NCI-H510A treated with DMSO at 0.1 percent for 48 hours (cell line): ENCODE measurements around the gene TP53TG5.
"Not testable (repeated sequence)": the region's sequence is repeated elsewhere in the genome, so short reads cannot be mapped to it uniquely, and the experiment has no call there.

ENCODE experiments used
- DNase-seq: peaks from one replicate; lab custom pipeline; 2025; lab: John Stamatoyannopoulos, UW

Gene TP53TG5

GRCh38 chr20:45366192-45366591, 11.9 kb downstream of the TP53TG5 start:
- no peak for DNase-seq

DNA sequence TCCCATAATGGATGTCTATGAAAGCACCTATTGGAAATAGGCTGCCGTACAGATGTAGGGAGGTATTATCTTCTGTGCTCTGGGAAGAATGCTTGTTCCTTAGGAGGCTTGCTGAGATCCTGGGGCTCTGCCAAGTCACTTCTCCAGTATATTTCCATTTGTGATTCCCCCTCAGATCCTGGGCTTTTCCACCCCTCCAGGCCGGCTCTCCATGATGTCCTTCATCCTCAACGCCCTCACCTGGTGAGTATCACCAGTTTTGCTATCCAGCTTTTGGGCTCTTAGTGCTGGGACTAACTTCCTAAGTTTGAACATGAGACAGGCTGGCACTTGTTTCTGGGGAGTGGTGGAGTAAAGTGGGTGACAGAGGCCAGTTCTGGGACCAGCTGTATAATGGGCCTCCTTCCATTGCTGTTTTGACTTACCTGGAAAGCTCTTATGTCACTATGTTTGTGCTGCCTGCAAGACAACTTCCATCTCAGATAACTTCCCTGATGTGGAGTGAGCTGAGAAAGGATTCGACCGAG, 12.6 kb downstream of the TP53TG5 start:
- DNase-seq: no peak

GRCh38 chr20:45363611-45364492, 14.3 kb downstream of the TP53TG5 start:
- no peak for DNase-seq

- DNase-seq: peak; percentile 99
Observed at GRCh38 chr20:45362804-45363610, 15.1 kb downstream of the TP53TG5 start, which contains the start of gene SYS1. Gene SYS1, plus strand, starts transcription at chr20:45363156. Its CDS starts 376 bp downstream, at chr20:45363532.

- DNase-seq: no peak
Observed at GRCh38 chr20:45361793-45362192, 16.3 kb downstream of the TP53TG5 start.

DNA sequence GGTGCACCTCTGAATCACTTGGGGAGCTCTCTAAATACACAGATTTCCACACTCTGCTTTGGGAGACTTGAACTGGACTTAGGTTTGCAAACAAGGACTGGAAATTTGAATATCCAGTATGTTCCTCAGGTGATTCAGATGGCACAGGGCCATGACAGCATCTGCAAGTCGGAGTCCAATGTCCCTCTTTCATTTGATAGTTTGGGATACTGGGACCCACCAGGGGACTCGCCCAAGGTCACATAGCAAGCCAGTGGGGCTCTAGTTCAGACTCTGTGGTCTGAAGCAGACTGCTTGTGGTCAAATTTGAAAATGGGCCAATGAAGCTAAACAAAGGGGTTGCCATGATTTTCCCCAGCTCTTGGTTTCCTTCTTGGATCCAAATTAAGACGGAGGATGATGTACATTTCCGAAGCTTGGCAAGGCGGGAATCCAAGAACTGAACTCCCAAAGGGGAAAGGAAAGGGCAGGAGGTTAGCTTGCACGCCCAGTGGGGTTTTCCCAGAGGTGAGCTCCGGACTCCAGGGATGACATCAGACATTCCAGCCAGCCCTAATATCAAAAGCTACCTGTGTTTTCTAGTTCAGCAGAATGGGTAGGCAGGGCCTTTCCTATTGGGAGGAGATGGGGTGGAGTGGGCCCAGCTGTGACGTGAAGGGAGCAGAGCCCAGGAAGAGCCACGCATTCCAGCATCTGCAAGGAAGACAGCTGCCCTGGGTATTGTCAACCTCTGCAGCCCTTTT, 18.5 kb downstream of the TP53TG5 start:
- DNase-seq: no peak

- DNase-seq: no peak
Observed at GRCh38 chr20:45359069-45359405, 19.1 kb downstream of the TP53TG5 start.

DNA sequence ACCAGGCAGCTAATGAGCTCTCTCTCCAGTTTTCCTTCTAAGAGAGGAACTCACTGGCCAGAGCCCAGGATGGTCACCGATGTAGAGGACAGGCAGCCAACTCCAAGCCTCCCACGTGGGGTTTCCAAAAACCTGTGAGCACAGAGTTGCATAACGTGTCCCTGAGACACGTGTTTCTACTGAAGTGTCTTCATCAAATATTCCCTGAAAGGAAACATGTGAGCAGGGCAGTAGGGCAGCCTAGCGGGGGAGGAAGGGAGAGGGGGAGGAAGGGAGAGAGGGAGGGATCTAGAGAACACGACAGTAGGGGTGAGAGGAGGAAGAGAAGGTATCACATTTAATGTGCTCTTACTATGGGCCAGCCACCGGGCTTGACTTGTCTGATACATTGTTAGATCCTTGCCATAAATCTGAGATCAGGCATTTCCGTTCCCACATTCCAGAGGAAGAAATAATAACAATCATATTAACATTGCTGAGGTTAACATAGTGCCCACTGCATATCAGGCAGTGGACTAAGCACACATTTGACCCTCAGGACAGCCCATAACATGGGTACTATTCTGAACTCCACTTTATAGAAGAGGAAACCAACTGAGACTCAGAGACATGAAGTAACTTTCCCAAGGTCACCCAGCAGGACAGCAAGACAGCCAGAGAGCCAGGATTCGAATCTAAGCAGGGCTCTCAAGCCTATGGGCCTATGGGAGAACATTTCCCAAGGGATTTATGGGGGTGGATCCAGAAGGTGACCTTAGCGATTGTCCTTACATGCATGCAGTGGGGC, 19.6 kb downstream of the TP53TG5 start:
- peak; percentile 14 for DNase-seq

- DNase-seq: no peak
Observed at GRCh38 chr20:45355209-45356084, 22.7 kb downstream of the TP53TG5 start.

DNA sequence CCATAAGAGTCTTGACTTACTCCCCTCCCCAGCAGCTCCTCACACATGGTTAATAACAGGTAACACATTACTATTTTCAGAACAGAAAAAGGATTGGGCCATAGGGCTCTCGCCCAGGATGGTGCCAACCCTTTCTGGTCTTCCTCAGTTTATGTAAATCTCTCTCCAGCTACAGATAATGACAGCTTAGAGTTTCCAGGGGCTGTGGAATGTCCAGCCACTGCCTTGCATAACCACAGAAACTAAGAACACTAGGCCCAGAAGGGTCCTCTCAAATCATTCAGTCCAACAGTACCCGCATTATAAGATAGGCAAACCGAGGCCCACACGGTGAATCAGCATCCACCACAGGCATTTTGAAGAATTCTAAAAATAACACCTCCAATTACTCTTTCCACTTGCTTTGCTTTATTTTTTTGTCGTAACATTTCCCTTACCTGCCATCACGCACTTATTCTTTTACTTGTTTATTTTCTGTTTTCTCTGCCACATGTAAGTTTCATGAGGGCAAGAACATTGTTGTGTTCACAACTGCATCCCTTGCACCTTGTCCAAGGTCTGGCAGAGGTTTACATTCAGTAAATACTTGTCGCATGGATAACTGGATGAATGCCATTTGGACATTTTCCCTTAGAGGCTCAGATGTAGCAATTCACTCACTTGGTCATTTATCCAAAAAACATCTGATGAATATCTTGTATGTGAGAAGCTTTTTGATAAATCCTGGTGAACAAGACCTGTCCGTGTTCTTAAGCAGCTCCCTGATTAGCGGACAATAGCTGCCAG, 23.5 kb downstream of the TP53TG5 start:
- DNase-seq: no peak

GRCh38 chr20:45353746-45354145, 24.4 kb downstream of the TP53TG5 start:
- no peak for DNase-seq

- DNase-seq: no peak
Observed at GRCh38 chr20:45352729-45353128, 25.4 kb downstream of the TP53TG5 start.

DNA sequence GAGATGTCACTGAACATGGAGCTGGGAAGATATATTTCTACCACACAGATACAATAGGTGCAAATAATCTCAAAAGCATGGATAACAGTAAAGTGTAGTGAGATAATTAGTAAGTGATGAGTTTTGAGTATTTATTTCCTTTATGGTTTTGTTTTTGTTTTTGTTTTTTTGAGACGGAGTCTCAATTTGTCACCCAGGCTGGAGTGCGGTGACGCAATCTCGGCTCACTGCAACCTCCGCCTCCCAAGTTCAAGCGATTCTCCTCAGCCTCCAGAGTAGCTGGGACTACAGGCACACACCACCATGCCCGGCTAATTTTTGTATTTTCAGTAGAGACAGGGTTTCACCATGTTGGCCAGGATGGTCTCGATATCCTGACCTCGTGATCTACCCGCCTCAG, 27.3 kb downstream of the TP53TG5 start:
- DNase-seq: not testable (repeated sequence)

DNA sequence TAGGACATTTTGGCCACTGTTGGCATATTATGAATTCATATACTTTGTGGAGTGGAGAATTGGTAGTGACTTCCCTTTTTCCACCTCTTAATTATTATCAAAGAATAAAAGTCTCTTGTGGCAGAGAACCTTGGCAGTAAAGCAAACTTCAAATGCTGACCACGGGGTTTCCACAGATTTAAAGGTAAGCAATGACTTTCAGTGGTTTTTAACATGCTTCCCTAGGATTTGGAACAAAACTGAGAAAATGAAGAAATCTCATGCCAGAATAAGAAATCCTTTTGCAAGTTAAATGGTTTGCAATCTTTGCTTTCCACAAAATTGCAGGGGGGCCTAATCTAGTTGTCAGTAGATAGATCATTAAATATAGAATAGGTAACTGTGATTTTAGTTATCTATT, 27.9 kb downstream of the TP53TG5 start:
- DNase-seq: no peak

DNA sequence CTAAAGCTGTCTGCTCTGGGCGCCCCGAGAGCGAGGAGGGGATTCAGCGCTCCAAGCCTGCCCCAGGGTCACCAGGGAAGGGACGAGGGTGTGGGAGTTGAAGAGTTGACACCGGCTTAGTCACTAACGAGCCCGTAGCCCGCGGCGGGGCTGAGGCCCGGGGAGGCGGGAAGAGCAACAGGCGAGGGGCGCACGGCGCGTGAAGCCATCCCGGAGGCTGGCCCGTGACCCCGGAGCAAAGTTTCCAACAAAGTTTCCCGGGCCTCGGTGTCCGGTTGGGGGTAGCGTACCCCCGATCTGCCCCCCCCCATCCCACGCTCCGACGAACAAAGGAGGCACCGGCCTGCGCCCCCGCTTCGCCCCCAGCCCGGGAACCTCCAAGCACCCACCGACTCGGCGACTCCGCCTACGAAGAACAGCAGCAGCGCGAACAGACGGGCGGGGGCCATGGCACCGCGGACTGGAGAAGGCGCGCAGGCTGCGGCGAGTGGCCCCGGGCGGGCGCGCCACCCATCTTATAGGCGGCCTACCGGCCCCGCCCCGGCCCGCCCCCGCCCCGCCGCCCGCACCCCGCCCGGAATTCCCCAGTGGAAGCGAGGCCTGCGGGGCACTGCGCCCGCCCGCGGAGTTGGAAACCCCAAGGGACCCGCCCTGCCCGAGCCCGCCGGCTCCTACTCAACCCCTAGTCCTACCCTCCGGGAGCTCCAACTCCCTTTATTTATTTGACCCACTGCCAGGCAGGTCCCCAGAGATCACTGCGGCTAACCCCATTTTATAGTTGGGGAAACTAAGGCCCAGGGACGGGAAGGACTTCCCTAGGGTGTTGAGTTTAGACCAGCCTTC, 30.0 kb downstream of the TP53TG5 start, which contains the start of gene SDC4:
Gene SDC4, minus strand, starts transcription at position 489 of the 843 bp plus-strand sequence. Its CDS starts 40 bp downstream, at position 449.
- peak; percentile 46 for DNase-seq

DNA sequence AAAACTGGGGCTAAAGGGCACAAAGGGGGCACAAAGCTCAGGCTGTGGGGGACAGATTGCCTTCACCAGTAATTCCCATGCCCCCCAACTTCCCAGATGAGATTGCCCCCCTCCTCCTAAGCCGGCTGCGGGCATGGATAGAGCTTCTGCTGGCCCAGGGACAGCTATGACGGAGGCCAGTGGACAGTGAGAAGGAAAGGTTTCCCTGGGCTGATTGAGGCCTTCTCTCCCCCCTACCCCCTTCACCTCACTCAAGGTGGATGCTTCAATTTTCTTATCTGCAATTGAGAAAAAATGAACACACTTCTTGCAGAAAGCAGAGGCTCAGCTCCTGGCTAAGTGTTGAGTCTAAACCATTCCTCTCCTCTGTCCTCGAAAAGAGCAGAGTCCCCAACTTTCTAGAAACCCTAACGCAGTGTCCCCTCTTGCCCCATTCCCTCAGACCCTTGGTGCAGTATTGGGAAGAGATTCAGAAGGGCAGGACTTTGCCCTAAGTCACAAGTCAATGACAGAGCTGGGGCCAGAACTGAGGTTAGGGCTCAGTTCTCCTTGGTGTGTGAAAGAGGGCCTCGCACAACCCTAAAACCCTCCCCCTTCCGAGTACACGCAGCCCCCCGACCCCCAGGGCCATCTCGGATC, 30.7 kb downstream of the TP53TG5 start:
- no peak for DNase-seq

DNA sequence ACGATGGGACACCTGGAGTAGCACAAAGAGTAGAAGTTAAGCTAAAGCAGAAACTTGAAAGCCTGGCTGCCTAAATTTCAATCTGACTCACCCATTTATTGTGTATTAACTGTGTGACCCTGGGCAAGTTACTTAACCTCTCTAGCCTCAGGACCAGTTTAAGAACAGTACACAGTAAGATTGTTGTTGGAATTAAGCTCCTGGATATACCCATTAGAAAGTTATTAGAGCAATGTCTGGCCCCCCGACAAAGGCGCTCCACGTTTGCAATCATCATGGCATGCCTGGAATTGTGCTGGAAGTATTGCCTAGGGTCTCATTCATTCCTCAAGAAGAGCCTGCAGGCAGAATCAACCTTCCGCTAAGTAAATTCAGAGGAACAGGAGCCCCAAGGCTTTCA, 31.3 kb downstream of the TP53TG5 start:
- DNase-seq: no peak

GRCh38 chr20:45346291-45346718, 31.8 kb downstream of the TP53TG5 start:
- no peak for DNase-seq
